Adrenal gland (tissue), 5 donors: ENCODE measurements around the gene MACROH2A2.

ENCODE experiments used
- CTCF ChIP-seq, 6 experiments: fragments of 450-650 bp in 4 of 6; fragments of 200-600 bp in 2 of 6; sonication (generic) in 1 of 6; IDR thresholded peaks; 1 replicate in 5 of 6; 2 replicates in 1 of 6; pipeline versions ENCODE4 v1.5.1 to v1.8.0; 2016 to 2021; ENCODE audit warnings: antibody characterized with exemption in 6 of 6, mild to moderate bottlenecking in 2 of 6, moderate library complexity in 1 of 6
- POLR2A ChIP-seq, 2 donors: fragments of 450-650 bp; IDR thresholded peaks; one replicate each; pipeline ENCODE4 v1.6.1; 2017; ENCODE audit warnings: antibody characterized with exemption in 2 of 2, mild to moderate bottlenecking in 2 of 2, moderate library complexity in 1 of 2
- donor health status: DM: no; HTN: no; CAD: no.

- TF ChIP-seq POLR2A (IDR thresholded peaks at IDR 0.05) (no peak), CTCF (IDR thresholded peaks at IDR 0.05) (no peak)
Observed at GRCh38 chr10:70118196-70118595, 65.5 kb downstream of the MACROH2A2 start.
